SK-N-SH treated with all-trans-retinoic acid at 6 μM for 48 hours (cell line): ENCODE results near the gene KCNA3.

Source experiments
- ATAC-seq: fragments of 200-7000 bp; cut with Tn5 transposase; 3 replicates; pipeline ENCODE4 v1.9.1; 2020; ENCODE audit warnings: mild to moderate bottlenecking, moderate library complexity
- BACH2 ChIP-seq: fragments of 250-450 bp; sonication (Bioruptor Pico); IDR thresholded peaks from 2 replicates; pipeline ENCODE4 v1.9.0; 2021; ENCODE audit warnings: mild to moderate bottlenecking, borderline replicate concordance
- CSDC2 ChIP-seq: fragments of 250-450 bp; sonication (Bioruptor Pico); IDR thresholded peaks from 2 replicates; pipeline ENCODE4 v1.5.0; 2020; ENCODE audit warnings: mild to moderate bottlenecking, moderate library complexity
- CSRNP3 ChIP-seq: fragments of 250-450 bp; sonication (Bioruptor Pico); IDR thresholded peaks from 2 replicates; pipeline ENCODE4 v1.5.1; 2021; ENCODE audit warnings: mild to moderate bottlenecking, moderate library complexity
- GLIS3 ChIP-seq: fragments of 250-450 bp; sonication (Bioruptor Pico); IDR thresholded peaks from 2 replicates; pipeline ENCODE4 v1.5.0; 2020; ENCODE audit warnings: mild to moderate bottlenecking, moderate library complexity
- ISL1 ChIP-seq: fragments of 250-450 bp; sonication (Bioruptor Pico); IDR thresholded peaks from 2 replicates; pipeline ENCODE4 v2.1.2; 2022; ENCODE audit warnings: mild to moderate bottlenecking, moderate library complexity
- OSR1 ChIP-seq: fragments of 250-450 bp; sonication (Bioruptor Pico); IDR thresholded peaks from 2 replicates; pipeline ENCODE4 v1.8.0; 2022; ENCODE audit warnings: moderate library complexity, mild to moderate bottlenecking, inconsistent platforms
- POU6F1 ChIP-seq: fragments of 250-450 bp; sonication (Bioruptor Pico); IDR thresholded peaks from 2 replicates; pipeline ENCODE4 v1.8.0; 2021; ENCODE audit warnings: low read depth, mild to moderate bottlenecking, moderate library complexity, borderline replicate concordance
- PPARA ChIP-seq: fragments of 250-450 bp; sonication (Bioruptor Pico); IDR thresholded peaks from 2 replicates; pipeline ENCODE4 v1.5.0; 2020; ENCODE audit warnings: mild to moderate bottlenecking, borderline replicate concordance
- RARB ChIP-seq: fragments of 250-450 bp; sonication (Bioruptor Pico); IDR thresholded peaks from 2 replicates; pipeline ENCODE4 v1.8.0; 2021; ENCODE audit warnings: mild to moderate bottlenecking, moderate library complexity
- SNAI2 ChIP-seq: fragments of 250-450 bp; sonication (Bioruptor Pico); IDR thresholded peaks from 2 replicates; pipeline ENCODE4 v1.5.0; 2020; ENCODE audit warnings: mild to moderate bottlenecking, moderate library complexity
- TOX ChIP-seq: fragments of 250-450 bp; sonication (Bioruptor Pico); IDR thresholded peaks from 2 replicates; pipeline ENCODE4 v1.8.0; 2021; ENCODE audit warnings: mild to moderate bottlenecking, moderate library complexity, borderline replicate concordance
- TSHZ2 ChIP-seq: fragments of 250-450 bp; sonication (Bioruptor Pico); IDR thresholded peaks from 2 replicates; pipeline ENCODE4 v1.5.0; 2020; ENCODE audit warnings: mild to moderate bottlenecking, moderate library complexity
- ZC3H10 ChIP-seq: fragments of 250-450 bp; sonication (Bioruptor Pico); IDR thresholded peaks from 2 replicates; pipeline ENCODE4 v1.5.1; 2021; ENCODE audit warnings: mild to moderate bottlenecking, moderate library complexity
- ZFP30 ChIP-seq: fragments of 450-650 bp; formaldehyde crosslinking; IDR thresholded peaks from 2 replicates; pipeline ENCODE4 v1.5.0; 2022; ENCODE audit warnings: mild to moderate bottlenecking, moderate library complexity
- ZNF565 ChIP-seq: fragments of 450-650 bp; formaldehyde crosslinking; conservative IDR thresholded peaks from 2 replicates; pipeline ENCODE4 v1.5.0; 2020; ENCODE audit warnings: low read depth, mild to moderate bottlenecking, moderate library complexity
- ZNF70 ChIP-seq: fragments of 450-650 bp; formaldehyde crosslinking; IDR thresholded peaks from 2 replicates; pipeline ENCODE4 v1.5.0; 2020; ENCODE audit warnings: mild to moderate bottlenecking, moderate library complexity
- ZNF8 ChIP-seq: fragments of 450-650 bp; formaldehyde crosslinking; IDR thresholded peaks from 2 replicates; pipeline ENCODE4 v1.5.0; 2020; ENCODE audit warnings: mild to moderate bottlenecking, moderate library complexity

KCNA3 gene

GRCh38 chr1:110626889-110627288 is 47.9 kb downstream of the KCNA3 start:
- ATAC-seq: no peak

More at GRCh38 chr1:110626889-110627288, 47.9 kb downstream of the KCNA3 start:
- TF ChIP-seq ZC3H10 (no peak), BACH2 (CRISPR knock-in tag) (no peak), OSR1 (CRISPR knock-in tag) (no peak), GLIS3 (CRISPR knock-in tag) (no peak), RARB (no peak), ISL1 (CRISPR knock-in tag) (no peak), SNAI2 (no peak), CSRNP3 (no peak), PPARA (CRISPR knock-in tag) (no peak), TOX (no peak), TSHZ2 (CRISPR knock-in tag) (no peak), ZNF565 (CRISPR knock-in tag) (no peak), ZNF8 (no peak), POU6F1 (CRISPR knock-in tag) (no peak), ZNF70 (no peak), ZFP30 (CRISPR knock-in tag) (no peak), CSDC2 (CRISPR knock-in tag) (no peak)
